Uterus (tissue), 4 donors: ENCODE data around the gene CEACAM8. TPM values are rescaled to one million over a fixed set of nuclear protein-coding genes. Genes with fewer than 3 reads are reported as not detected.
"Not testable (repeated sequence)": the region's sequence is repeated elsewhere in the genome, so short reads cannot be mapped to it uniquely, and the experiment has no call there.

Source experiments
- DNase-seq, 2 donors: peaks; one replicate each; pipeline ENCODE4 v3.0.0-alpha.2; 2019 to 2020
- H3K27ac ChIP-seq, 2 donors: fragments of 200-600 bp; sonication (generic); 1 replicate in 1 of 2; 2 replicates in 1 of 2; pipeline ENCODE4 v1.5.1; 2016 to 2018
- H3K27me3 ChIP-seq, 2 donors: fragments of 200-600 bp; sonication (generic); one replicate each; pipeline ENCODE4 v1.5.1; 2018 to 2019; ENCODE audit warnings: control low read depth in 1 of 2
- H3K36me3 ChIP-seq, 2 donors: fragments of 200-600 bp; sonication (generic); one replicate each; pipeline ENCODE4 v1.5.1; 2019; ENCODE audit warnings: control low read depth in 1 of 2
- H3K4me1 ChIP-seq, 2 donors: fragments of 200-600 bp; sonication (generic); one replicate each; pipeline ENCODE4 v1.5.1; 2018 to 2019; ENCODE audit warnings: control low read depth in 1 of 2
- H3K4me3 ChIP-seq, 2 donors: fragments of 200-600 bp; sonication (generic); 1 replicate in 1 of 2; 2 replicates in 1 of 2; pipeline ENCODE4 v1.5.1; 2018 to 2019; ENCODE audit warnings: mild to moderate bottlenecking in 1 of 2
- H3K9me3 ChIP-seq, 2 donors: fragments of 200-600 bp; sonication (generic); one replicate each; pipeline ENCODE4 v1.5.1; 2019; ENCODE audit warnings: control low read depth in 1 of 2
- POLR2A ChIP-seq, 2 donors: fragments of 450-650 bp; IDR thresholded peaks; one replicate each; pipeline ENCODE4 v1.6.1; 2016; ENCODE audit warnings: antibody characterized with exemption in 2 of 2, mild to moderate bottlenecking in 1 of 2, moderate library complexity in 1 of 2
- intact Hi-C: fragments of 100-400 bp; cut with DNase I; formaldehyde crosslinking; loops from one replicate; pipeline ENCODE4 v1.15.1; 2023; ENCODE audit warnings: low total_unique reads
- total RNA-seq, 4 donors: library from RNA; depleted of rRNA in 3 of 4; stranded (reverse); fragments of >200 nt in 3 of 4; gene quantifications; one replicate each; pipeline versions ENCODE4 v1.1.0 to v1.2.4, GENCODE V29; 2014 to 2023
- TF ChIP-seq, protein P1 (sequence below), 4 experiments: fragments of 200-600 bp in 2 of 4; fragments of 450-650 bp in 2 of 4; sonication (generic) in 2 of 4; IDR thresholded peaks; one replicate each; pipeline ENCODE4 v1.5.1; 2016 to 2019; ENCODE audit warnings: antibody characterized with exemption in 4 of 4, mild to moderate bottlenecking in 2 of 4, moderate library complexity in 1 of 4
- donor health status: DM: yes; HTN: yes; CAD: no.

Gene CEACAM8
- under 1 TPM in 2 of 4 donors, not detected in 2; 0.14 to 0.51 TPM for total RNA-seq

GRCh38 chr19:42594617-42595489 is at the start of gene CEACAM8:
Gene CEACAM8 (minus strand): TSS chr19:42594924. CDS start chr19:42594828, 96 bp downstream.
- Histone ChIP-seq H3K36me3 (no peaks in the 10 kb centered on the region), H3K4me1 (no peaks in the 10 kb centered on the region), H3K9me3 (no peaks in the 10 kb centered on the region), H3K27ac (no peak within 1 kb of the TSS), H3K4me3 (no peak within 1 kb of the TSS), H3K27me3 (no peaks in the 10 kb centered on the region)
- intact Hi-C loops = no loop called here
- DNase-seq = no peak
- TF ChIP-seq, protein P1, sequence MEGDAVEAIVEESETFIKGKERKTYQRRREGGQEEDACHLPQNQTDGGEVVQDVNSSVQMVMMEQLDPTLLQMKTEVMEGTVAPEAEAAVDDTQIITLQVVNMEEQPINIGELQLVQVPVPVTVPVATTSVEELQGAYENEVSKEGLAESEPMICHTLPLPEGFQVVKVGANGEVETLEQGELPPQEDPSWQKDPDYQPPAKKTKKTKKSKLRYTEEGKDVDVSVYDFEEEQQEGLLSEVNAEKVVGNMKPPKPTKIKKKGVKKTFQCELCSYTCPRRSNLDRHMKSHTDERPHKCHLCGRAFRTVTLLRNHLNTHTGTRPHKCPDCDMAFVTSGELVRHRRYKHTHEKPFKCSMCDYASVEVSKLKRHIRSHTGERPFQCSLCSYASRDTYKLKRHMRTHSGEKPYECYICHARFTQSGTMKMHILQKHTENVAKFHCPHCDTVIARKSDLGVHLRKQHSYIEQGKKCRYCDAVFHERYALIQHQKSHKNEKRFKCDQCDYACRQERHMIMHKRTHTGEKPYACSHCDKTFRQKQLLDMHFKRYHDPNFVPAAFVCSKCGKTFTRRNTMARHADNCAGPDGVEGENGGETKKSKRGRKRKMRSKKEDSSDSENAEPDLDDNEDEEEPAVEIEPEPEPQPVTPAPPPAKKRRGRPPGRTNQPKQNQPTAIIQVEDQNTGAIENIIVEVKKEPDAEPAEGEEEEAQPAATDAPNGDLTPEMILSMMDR (IDR thresholded peaks at IDR 0.05) = no peak
- no peak for TF ChIP-seq POLR2A (IDR thresholded peaks at IDR 0.05)

- H3K27me3 ChIP-seq, intact Hi-C loops, H3K27ac ChIP-seq, DNase-seq, H3K4me3 ChIP-seq, H3K4me1 ChIP-seq, H3K36me3 ChIP-seq, H3K9me3 ChIP-seq: not testable (repeated sequence)
Observed at GRCh38 chr19:42639324-42640092, 44.8 kb upstream of the CEACAM8 start.

GRCh38 chr19:42635233-42635539 is 40.5 kb upstream of the CEACAM8 start:
- Histone ChIP-seq H3K27me3 (no peaks in the 10 kb centered on the region), H3K4me3 (no peak overlapping the region), H3K4me1 (no peaks in the 10 kb centered on the region), H3K27ac (no peak overlapping the region), H3K36me3 (no peaks in the 10 kb centered on the region), H3K9me3 (no peaks in the 10 kb centered on the region)
- no peak for DNase-seq
- TF ChIP-seq, protein P1 (IDR thresholded peaks at IDR 0.05) = no peak
- TF ChIP-seq POLR2A (IDR thresholded peaks at IDR 0.05) = no peak
- intact Hi-C loops = no loop called here

DNA sequence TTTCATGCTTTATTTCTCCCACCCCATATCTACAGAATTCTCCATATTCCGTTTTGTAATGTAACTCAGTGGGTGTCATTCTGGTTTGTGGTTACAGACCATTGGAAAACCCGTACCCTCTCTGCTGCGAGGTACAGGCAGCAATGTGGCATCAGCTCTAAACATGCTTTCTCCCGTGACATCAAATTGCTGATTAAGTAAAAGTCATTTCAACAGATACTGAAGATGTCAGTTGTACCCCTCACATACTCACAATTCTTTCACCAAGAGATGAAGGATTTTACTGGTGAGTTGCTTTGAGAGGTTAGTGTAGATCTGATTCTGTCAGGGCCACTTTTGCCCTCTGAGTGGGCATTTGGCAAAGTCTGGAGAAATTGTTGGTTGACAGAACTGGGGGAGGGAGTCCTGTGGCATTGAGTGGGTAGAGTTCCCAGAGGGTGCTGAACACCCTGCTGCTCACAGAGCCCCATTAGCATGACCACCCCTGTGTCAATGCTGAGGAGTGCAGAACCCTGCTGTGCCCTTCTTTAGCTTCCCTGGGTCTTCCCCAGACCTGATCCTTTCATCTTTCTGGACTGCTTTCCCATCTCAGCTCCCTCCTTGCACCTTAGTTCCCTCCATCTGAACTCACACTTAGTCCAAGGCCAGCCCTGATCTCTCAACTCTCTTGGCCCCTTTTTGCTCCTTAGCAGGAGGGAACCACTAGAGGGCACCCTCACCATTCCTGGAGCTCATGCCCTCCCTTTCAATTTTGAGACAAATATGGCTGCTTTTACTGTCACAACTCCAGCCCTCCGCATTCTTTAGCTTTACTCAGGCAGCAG is 39.9 kb upstream of the CEACAM8 start:
- Histone ChIP-seq H3K27ac (no peak overlapping the region), H3K4me1 (no peaks in the 10 kb centered on the region), H3K27me3 (no peaks in the 10 kb centered on the region), H3K4me3 (no peak overlapping the region), H3K9me3 (no peaks in the 10 kb centered on the region), H3K36me3 (no peaks in the 10 kb centered on the region)
- DNase-seq = no peak
- intact Hi-C loops = no loop called here
- TF ChIP-seq POLR2A (IDR thresholded peaks at IDR 0.05) = no peak
- TF ChIP-seq, protein P1 (IDR thresholded peaks at IDR 0.05) = no peak

- no peak for TF ChIP-seq POLR2A (IDR thresholded peaks at IDR 0.05)
- TF ChIP-seq, protein P1 (IDR thresholded peaks at IDR 0.05) = no peak
- H3K4me1 ChIP-seq = no peaks in the 10 kb centered on the region
- intact Hi-C loops = no loop called here
- no peaks in the 10 kb centered on the region for H3K9me3 ChIP-seq
- no peaks in the 10 kb centered on the region for H3K27me3 ChIP-seq
- no peak for DNase-seq
- no peak overlapping the region for H3K27ac ChIP-seq
- no peaks in the 10 kb centered on the region for H3K36me3 ChIP-seq
- H3K4me3 ChIP-seq = no peak overlapping the region
Observed at GRCh38 chr19:42629191-42629590, 34.5 kb upstream of the CEACAM8 start.
